ENCODE data around the gene TRIM14. TPM values are rescaled to one million over a fixed set of nuclear protein-coding genes. Genes with fewer than 3 reads are reported as not detected.

The TRIM14 gene
- total RNA-seq, 1 experiment from 2014 or later, result 12.5 TPM

DNA sequence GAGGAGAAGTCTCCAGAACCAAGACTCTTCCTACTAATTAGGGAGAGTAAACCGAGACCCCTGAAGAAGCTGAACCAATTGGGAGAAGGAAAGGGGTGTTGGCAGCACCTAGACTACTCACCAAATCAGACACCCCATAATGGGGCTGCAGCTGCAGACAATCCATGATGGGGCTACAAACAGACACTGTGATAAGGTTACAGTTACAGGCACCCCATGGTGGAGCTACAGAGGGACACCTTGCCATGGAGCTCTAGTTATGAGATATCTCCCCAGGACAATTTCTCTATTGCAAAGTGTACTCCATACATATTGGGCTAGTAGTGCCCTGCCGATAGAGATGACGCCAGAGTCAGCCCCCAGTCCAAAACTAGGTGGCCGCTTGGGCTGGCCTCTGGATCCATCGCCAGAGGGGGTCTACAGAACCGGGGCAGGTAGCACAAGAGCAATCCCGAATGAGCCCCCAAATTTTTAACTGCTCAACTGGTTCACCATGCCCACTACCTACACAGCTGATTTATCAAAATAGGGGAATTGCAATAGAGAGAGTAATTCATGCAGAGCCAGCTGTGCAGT is 64.6 kb downstream of the TRIM14 start:
- no peak overlapping the region for H3K56ac ChIP-seq (ENCODE audit: insufficient read length, low read depth, low read length)
- peaks cover 7% of the 10 kb centered on the region in 2 experiments for H3K4me1 Mint-ChIP-seq
- H3K9ac ChIP-seq (ENCODE audit: extremely low read depth, insufficient read length, low read length), result no peak overlapping the region
- no peak overlapping the region for H4K8ac ChIP-seq (replicated peaks; ENCODE audit: insufficient read length, low read depth, low read length)
- no peak for DNase-seq
- no peak overlapping the region for H3K14ac ChIP-seq (ENCODE audit: insufficient read depth, low read length)
- H3T11ph ChIP-seq (ENCODE audit: low read length), result no peak overlapping the region
- TF ChIP-seq, protein P1, sequence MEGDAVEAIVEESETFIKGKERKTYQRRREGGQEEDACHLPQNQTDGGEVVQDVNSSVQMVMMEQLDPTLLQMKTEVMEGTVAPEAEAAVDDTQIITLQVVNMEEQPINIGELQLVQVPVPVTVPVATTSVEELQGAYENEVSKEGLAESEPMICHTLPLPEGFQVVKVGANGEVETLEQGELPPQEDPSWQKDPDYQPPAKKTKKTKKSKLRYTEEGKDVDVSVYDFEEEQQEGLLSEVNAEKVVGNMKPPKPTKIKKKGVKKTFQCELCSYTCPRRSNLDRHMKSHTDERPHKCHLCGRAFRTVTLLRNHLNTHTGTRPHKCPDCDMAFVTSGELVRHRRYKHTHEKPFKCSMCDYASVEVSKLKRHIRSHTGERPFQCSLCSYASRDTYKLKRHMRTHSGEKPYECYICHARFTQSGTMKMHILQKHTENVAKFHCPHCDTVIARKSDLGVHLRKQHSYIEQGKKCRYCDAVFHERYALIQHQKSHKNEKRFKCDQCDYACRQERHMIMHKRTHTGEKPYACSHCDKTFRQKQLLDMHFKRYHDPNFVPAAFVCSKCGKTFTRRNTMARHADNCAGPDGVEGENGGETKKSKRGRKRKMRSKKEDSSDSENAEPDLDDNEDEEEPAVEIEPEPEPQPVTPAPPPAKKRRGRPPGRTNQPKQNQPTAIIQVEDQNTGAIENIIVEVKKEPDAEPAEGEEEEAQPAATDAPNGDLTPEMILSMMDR (conservative IDR thresholded peaks at IDR 0.05), result no peak
- peaks cover 11% of the 10 kb centered on the region for H3K23me2 ChIP-seq (ENCODE audit: insufficient read length, low read depth, low read length, poor library complexity, severe bottlenecking)
- H3K27ac Mint-ChIP-seq, result no peak overlapping the region
- H3K23ac ChIP-seq (ENCODE audit: insufficient read length, low read depth, low read length), result no peak overlapping the region
- no peak overlapping the region for H4K91ac ChIP-seq (ENCODE audit: insufficient read length, low read depth, low read length)
- H3K18ac ChIP-seq (ENCODE audit: insufficient read length, low read depth, low read length), result no peak overlapping the region
- peaks cover 24% of the 10 kb centered on the region for H3K27me3 Mint-ChIP-seq (ENCODE audit: low read depth)
- no peak overlapping the region for H2BK20ac ChIP-seq (ENCODE audit: low read depth, low read length, poor library complexity, severe bottlenecking)
- no peaks in the 10 kb centered on the region for H4K20me1 ChIP-seq (ENCODE audit: control insufficient read depth, insufficient read depth, insufficient read length)
- H2AK5ac ChIP-seq (ENCODE audit: insufficient read length, low read length), result no peak overlapping the region
- H2AFZ ChIP-seq (ENCODE audit: low read length), result no peak overlapping the region
- H3K36me3 Mint-ChIP-seq (ENCODE audit: insufficient read depth in 1 of 3, low read depth in 3 of 3), result peaks cover 0 to 2% (median 0%) of the 10 kb centered on the region in 3 experiments; a peak in 2 of 7 replicates
- no peak overlapping the region for H3K4me2 ChIP-seq (ENCODE audit: insufficient read depth, insufficient read length, low read length)
- peaks cover 2% of the 10 kb centered on the region; the same call in 1 of the 2 replicates for H3K4me1 ChIP-seq (ENCODE audit: insufficient read depth, low read length)
- H3K4ac ChIP-seq (ENCODE audit: low read depth, low read length), result no peak overlapping the region
- H3K79me1 ChIP-seq (ENCODE audit: insufficient read depth, low read depth, low read length, poor library complexity, severe bottlenecking), result no peaks in the 10 kb centered on the region
- H3K27ac ChIP-seq (ENCODE audit: insufficient read length, low read depth, low read length), result no peak overlapping the region
- no peaks in the 10 kb centered on the region for H3K9me3 ChIP-seq (ENCODE audit: control insufficient read depth, low read depth, low read length)
- no peaks in the 10 kb centered on the region for H3K27me3 ChIP-seq (ENCODE audit: insufficient read depth, low read length)
- H2BK12ac ChIP-seq (ENCODE audit: insufficient read length, low read depth, low read length), result no peak overlapping the region
- H2BK120ac ChIP-seq (ENCODE audit: low read depth, low read length, poor library complexity, severe bottlenecking), result no peak overlapping the region
- H4K5ac ChIP-seq (ENCODE audit: insufficient read length, low read depth, low read length), result no peak overlapping the region
- WGBS (ENCODE audit: extremely low coverage, insufficient read length, low lambda C conversion rate), result no CpG with 5 or more reads among the region's 7 CpGs
- no peaks in the 10 kb centered on the region for H3K9me3 Mint-ChIP-seq
- H3K4me3 Mint-ChIP-seq, result no peak overlapping the region
- no peaks in the 10 kb centered on the region; the same call in 1 of the 2 replicates for H3K79me2 ChIP-seq (ENCODE audit: insufficient read depth, low read length)
- H2BK15ac ChIP-seq (ENCODE audit: low read depth, low read length), result no peak overlapping the region
- no peak overlapping the region for H2BK5ac ChIP-seq (ENCODE audit: insufficient read length, low read length)
